Measurements from ENCODE around the gene CERS2.

Gene CERS2, protein sequence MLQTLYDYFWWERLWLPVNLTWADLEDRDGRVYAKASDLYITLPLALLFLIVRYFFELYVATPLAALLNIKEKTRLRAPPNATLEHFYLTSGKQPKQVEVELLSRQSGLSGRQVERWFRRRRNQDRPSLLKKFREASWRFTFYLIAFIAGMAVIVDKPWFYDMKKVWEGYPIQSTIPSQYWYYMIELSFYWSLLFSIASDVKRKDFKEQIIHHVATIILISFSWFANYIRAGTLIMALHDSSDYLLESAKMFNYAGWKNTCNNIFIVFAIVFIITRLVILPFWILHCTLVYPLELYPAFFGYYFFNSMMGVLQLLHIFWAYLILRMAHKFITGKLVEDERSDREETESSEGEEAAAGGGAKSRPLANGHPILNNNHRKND

DNA sequence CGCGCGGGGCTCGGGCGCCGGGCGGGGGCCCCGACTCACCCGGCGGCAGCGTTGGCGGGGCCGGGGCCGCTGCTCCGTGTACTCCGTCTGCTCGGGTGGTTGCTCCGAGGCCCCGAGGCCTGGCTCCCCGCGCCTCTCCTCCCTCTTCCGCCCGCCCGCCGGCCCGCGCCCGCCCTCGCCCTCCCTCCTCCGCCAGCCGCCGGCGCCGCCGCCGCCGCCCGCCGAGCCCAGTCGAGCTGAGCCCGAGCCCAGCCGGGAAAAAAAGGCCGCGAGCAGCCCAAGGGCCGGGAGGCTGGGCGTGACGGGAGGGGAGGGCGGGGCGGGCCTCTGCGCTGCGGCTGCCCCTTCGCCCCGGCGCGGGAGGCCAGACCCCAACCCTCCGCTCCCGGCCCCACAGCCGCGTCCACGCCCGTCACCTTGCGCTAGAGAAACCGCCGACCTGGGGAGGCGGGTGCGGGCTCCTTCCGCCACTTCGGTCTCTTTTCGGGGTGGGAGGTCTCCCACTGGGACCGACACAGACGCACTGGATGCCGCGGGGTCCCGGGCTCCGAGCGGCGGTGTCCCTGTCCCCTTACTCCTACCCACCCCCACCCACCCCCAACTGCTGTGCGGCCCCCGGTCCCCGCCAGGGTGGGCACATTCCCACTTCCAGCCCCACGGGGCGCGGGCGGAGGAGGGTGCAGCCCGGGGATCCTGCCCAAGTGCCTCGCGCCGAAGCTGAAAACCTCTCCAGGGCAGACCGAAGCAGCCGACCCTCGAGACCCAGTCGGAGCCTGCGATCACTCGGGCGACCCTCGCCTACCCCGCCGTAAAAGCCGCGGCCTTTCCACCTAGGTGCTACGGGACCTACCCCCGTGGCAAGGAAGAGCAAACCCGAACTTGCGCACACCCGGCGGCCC is at the start of gene CERS2:
Gene CERS2, minus strand, starts transcription at position 256 of the 899 bp plus-strand sequence. CDS start 5,745 bp downstream, outside the sequence.
- Histone ChIP-seq H3K9me3 (no peaks in the 10 kb centered on the region), H4K20me1 (peaks cover 41% of the 10 kb centered on the region), H3K36me3 (peaks cover 16% of the 10 kb centered on the region), H3K4me1 (peaks cover 80% of the 10 kb centered on the region), H3K4me2 (peak within 1 kb of the TSS; percentile 100), H3K27ac (peak within 1 kb of the TSS; percentile 97), H3K9ac (peak within 1 kb of the TSS; percentile 98), H3K4me3 (peak within 1 kb of the TSS; percentile 97), H3K27me3 (no peaks in the 10 kb centered on the region)
- TF ChIP-seq Cebpa-rat (IDR thresholded peaks at IDR 0.05), result no peak

DNA sequence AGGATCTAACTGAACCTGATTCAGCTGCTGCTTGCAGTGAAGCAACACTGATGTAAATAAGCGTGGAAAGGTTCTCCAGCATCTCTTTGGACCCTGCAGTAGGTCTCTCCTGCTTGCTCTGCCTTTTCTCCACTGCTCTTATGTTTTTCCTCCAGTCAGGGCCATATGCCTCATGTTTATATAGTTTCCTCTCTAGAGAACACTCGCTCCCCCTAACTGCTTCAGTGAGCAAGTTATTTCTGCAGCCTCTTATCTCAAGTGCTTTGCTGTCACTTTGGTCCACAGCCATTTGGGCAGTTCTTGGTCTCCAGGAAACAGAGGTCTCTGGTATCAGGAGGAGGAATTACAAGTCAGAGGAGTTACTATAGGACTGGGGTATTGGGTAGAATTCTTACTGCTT is 38.9 kb upstream of the CERS2 start:
- Histone ChIP-seq H4K20me1 (no peaks in the 10 kb centered on the region), H3K36me3 (peaks cover 25% of the 10 kb centered on the region), H3K4me3 (no peak overlapping the region), H3K4me2 (peak overlapping the region; percentile 94), H3K9ac (peak overlapping the region; percentile 63; the same call in 1 of the 2 replicates), H3K9me3 (no peaks in the 10 kb centered on the region), H3K27me3 (no peaks in the 10 kb centered on the region), H3K27ac (peak overlapping the region; percentile 67), H3K4me1 (peaks cover 60% of the 10 kb centered on the region)
- no peak for TF ChIP-seq Cebpa-rat (IDR thresholded peaks at IDR 0.05)

DNA sequence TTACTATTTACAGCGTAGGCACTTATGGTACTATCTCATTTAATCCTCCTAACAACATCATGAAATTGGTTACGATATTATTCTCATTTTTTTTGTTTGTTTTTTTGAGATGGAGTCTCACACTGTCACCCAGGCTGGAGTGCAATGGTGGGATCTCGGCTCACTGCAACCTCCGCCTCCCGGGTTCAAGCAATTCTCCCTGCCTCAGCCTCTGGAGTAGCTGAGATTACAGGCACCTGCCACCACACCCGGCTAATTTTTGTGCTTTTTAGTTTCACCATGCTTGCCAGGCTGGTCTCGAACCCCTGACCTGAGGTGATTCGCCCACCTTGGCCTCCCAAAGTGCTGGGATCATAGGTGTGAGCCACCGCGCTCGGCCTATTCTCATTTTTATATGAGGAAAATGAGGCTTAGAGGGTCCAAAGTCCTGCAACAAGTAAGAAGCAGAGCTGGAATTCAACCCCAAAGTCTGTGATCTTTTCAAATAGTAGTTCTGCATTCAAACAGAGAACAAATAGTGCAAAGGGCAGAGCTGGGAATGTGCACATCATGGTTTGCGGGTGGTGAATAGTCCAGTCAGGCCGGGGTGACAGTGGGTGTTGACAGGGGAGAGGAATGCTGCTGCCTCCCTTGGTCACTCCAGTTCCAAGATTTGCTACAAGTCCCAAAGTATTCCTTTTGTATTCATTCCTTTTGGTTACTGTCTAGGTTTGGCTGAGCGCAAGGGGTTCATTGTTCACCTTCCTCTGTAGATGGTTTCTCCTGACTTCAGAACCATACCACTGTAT is 38.2 kb upstream of the CERS2 start:
- Histone ChIP-seq H3K4me1 (peaks cover 62% of the 10 kb centered on the region), H3K4me2 (peak overlapping the region; percentile 94), H3K27ac (peak overlapping the region; percentile 67), H3K27me3 (no peaks in the 10 kb centered on the region), H3K36me3 (peaks cover 19% of the 10 kb centered on the region), H3K4me3 (no peak overlapping the region), H3K9me3 (no peaks in the 10 kb centered on the region), H4K20me1 (no peaks in the 10 kb centered on the region), H3K9ac (peak overlapping the region; percentile 63; the same call in 1 of the 2 replicates)
- TF ChIP-seq Cebpa-rat (IDR thresholded peaks at IDR 0.05), result no peak

DNA sequence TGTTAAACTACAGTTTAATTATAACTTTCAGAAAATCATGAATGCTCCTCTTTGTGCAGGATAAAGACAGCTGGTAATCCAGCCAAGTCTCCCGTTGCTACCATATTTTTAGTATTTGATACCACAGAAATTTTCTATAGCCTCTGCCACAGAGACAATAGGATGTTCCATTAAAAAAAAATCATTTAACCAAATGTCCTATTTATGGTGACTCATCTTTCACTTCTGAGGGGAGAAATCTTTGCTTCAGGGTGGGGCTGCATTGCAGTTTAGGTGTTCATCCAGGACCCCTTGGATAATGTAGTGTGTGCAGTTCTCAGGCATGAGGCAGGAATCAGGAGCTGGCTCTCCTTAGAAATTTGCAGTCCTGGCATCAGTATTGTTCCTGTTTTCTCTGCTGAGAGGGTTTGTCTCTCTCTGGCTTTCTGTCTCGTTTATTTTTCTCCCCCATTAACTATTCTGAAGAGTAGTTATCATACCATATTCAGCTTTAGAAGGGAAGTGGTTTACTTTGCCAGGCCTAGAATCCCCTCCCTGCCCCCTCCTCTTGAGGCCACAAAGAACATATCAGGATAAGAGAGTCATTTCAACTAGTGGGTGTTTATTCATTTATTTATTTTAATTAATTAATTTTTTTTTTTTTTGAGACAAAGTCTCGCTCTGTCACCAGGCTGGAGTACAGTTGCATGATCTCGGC is 36.7 kb upstream of the CERS2 start:
- Histone ChIP-seq H3K36me3 (0 out of 2 replicates have a peak, but pooled peaks cover 10% of the 10 kb centered on the region), H3K27ac (no peak overlapping the region), H3K4me1 (peaks cover 74% of the 10 kb centered on the region), H4K20me1 (no peaks in the 10 kb centered on the region), H3K4me3 (no peak overlapping the region), H3K27me3 (no peaks in the 10 kb centered on the region), H3K9ac (no peak overlapping the region), H3K9me3 (no peaks in the 10 kb centered on the region), H3K4me2 (peak overlapping the region; percentile 94)
- no peak for TF ChIP-seq Cebpa-rat (IDR thresholded peaks at IDR 0.05)

DNA sequence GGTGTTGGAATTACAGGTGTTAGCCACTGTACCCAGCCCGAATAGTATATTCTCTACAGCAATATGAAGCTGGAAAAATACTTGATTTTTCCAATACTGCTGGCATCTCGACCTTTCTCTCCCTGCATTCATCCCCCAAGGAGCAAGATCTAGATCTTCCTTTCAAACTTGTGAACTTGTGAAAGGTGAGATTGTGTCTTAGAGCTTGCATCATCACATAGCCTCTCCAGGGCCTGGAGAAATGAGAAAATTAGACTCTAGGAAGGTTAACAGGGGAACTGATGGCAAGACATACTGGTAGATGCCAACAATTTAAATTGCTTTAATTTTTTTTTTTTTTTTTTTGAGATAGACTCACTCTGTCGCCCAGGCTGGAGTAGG is 35.7 kb upstream of the CERS2 start:
- Histone ChIP-seq H3K9ac (no peak overlapping the region), H3K36me3 (no peaks in the 10 kb centered on the region), H3K4me1 (peaks cover 80% of the 10 kb centered on the region), H4K20me1 (no peaks in the 10 kb centered on the region), H3K27me3 (no peaks in the 10 kb centered on the region), H3K27ac (no peak overlapping the region), H3K4me3 (no peak overlapping the region), H3K4me2 (peak overlapping the region; percentile 94), H3K9me3 (no peaks in the 10 kb centered on the region)
- TF ChIP-seq Cebpa-rat (IDR thresholded peaks at IDR 0.05), result no peak

DNA sequence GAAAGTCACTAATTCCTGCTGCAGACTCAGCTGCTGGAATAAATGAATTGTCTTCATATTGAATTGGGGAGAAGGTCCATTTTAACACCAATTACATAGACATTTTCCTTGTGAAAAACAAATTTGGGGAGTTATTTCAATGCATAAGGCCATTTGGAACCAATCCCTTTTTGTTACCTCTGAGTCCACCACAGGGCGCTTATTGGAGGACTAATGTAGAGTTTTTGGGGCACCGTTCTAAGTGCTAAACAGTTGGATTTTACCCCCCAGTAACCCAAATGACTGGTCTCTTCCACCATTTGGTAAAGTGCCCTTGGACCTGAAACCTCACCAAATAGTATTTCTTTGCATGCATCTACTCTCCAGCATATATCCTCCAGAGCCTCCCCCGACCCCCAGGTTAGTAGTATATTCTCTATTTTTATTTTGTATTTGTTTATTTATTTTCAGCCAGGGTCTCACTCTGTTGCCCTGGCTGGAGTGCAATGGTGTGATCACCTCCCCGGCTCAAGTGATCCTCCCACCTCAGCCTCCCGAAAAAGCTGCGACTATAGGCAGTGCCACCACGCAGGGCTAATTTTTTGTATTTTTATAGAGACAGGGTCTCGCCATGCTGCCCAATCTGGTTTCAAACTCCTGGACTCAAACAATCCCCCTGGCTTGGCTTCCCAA is 35.2 kb upstream of the CERS2 start:
- no peaks in the 10 kb centered on the region for H4K20me1 ChIP-seq
- H3K36me3 ChIP-seq, result no peaks in the 10 kb centered on the region
- no peak for TF ChIP-seq Cebpa-rat (IDR thresholded peaks at IDR 0.05)
- H3K27me3 ChIP-seq, result no peaks in the 10 kb centered on the region
- no peak overlapping the region for H3K27ac ChIP-seq
- peak overlapping the region; percentile 94 for H3K4me2 ChIP-seq
- H3K9ac ChIP-seq, result peak overlapping the region; percentile 84; the same call in 1 of the 2 replicates
- peak overlapping the region; percentile 76 for H3K4me3 ChIP-seq
- peaks cover 85% of the 10 kb centered on the region for H3K4me1 ChIP-seq
- H3K9me3 ChIP-seq, result no peaks in the 10 kb centered on the region

DNA sequence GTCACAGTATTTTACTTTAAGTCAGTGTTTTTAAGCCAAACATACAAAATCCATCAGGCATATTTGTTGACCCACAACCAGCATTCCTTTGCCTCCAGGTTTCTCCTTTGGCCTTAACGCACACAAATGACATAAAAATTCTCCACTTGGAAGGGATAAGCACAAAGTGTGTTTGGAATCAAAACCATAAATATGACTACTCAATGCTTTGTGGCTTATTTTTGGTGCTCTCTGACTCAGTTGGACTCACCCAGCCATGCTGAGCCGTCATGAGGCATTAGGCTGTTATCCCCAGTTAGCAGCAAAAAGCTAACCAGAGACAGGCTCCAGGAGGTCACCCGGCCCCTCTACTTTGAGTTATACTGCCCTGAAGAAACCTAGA is 34.6 kb upstream of the CERS2 start:
- Histone ChIP-seq H3K9me3 (no peaks in the 10 kb centered on the region), H3K4me3 (peak overlapping the region; percentile 76), H3K36me3 (no peaks in the 10 kb centered on the region), H3K27me3 (no peaks in the 10 kb centered on the region), H3K27ac (peak overlapping the region; percentile 75; the same call in 1 of the 2 replicates), H3K4me2 (peak overlapping the region; percentile 94), H4K20me1 (no peaks in the 10 kb centered on the region), H3K4me1 (peaks cover 87% of the 10 kb centered on the region), H3K9ac (peak overlapping the region; percentile 84)
- no peak for TF ChIP-seq Cebpa-rat (IDR thresholded peaks at IDR 0.05)

Data from BLaER1 (cell line).